GM23248 (cell line): ENCODE results near the gene ARHGEF3.

Experiments
- EZH2 ChIP-seq: fragments of 200-600 bp; sonication (generic); IDR thresholded peaks from 2 replicates; pipeline ENCODE4 v1.6.1; 2018; ENCODE audit warnings: antibody characterized with exemption, mild to moderate bottlenecking; ENCODE audit not compliant: insufficient read depth, poor library complexity, severe bottlenecking
- EZH2phosphoT487 ChIP-seq: fragments of 200-600 bp; sonication (generic); IDR thresholded peaks from 2 replicates; pipeline ENCODE4 v1.6.1; 2018; ENCODE audit warnings: antibody characterized with exemption, moderate library complexity, mild to moderate bottlenecking, low read depth; ENCODE audit not compliant: insufficient read depth

GRCh38 chr3:56789076-56789475 is 12.7 kb downstream of the ARHGEF3 start:
- TF ChIP-seq EZH2phosphoT487 (no peak), EZH2 (no peak)
